Natural killer cell (primary cell): ENCODE results near the gene GALNT10. TPM values are rescaled to one million over a fixed set of nuclear protein-coding genes. Genes with fewer than 3 reads are reported as not detected.
"Not testable (repeated sequence)": the region's sequence is repeated elsewhere in the genome, so short reads cannot be mapped to it uniquely, and the experiment has no call there.

ENCODE experiments used
- ATAC-seq, 3 donors: fragments of 150-1000 bp in 2 of 3; fragments of 200-7000 bp in 1 of 3; cut with Tn5 transposase; 1 replicate in 1 of 3; 2 replicates in 2 of 3; pipeline ENCODE4 v1.10.0; 2021; ENCODE audit warnings: mild to moderate bottlenecking in 2 of 3, moderate library complexity in 2 of 3
- DNase-seq, 2 donors: peaks; one replicate each; pipeline versions ENCODE4 v3.0.0 to v3.0.0-alpha.2; 2013 to 2021; ENCODE audit warnings: mixed read lengths in 1 of 2
- H3K27ac ChIP-seq: one replicate; pipeline ENCODE4 v1.5.1; 2013; ENCODE audit warnings: mild to moderate bottlenecking, low read length
- H3K27me3 ChIP-seq: one replicate; pipeline ENCODE4 v1.6.1; 2013; ENCODE audit warnings: low read length; ENCODE audit not compliant: control insufficient read depth, insufficient read depth
- H3K36me3 ChIP-seq: one replicate; pipeline ENCODE4 v1.6.1; 2013; ENCODE audit warnings: low read length; ENCODE audit not compliant: control insufficient read depth, insufficient read depth
- H3K4me1 ChIP-seq: one replicate; pipeline ENCODE4 v1.6.1; 2013; ENCODE audit warnings: low read length; ENCODE audit not compliant: control insufficient read depth, insufficient read depth
- H3K4me3 ChIP-seq: one replicate; pipeline ENCODE4 v1.5.1; 2013; ENCODE audit warnings: low read length
- H3K9me3 ChIP-seq: one replicate; pipeline ENCODE4 v1.6.1; 2013; ENCODE audit warnings: low read length; ENCODE audit not compliant: control insufficient read depth, insufficient read depth
- H3K27ac Mint-ChIP-seq, 2 donors: one replicate each; pipeline ENCODE4 v1.8.0; 2022; ENCODE audit warnings: mild to moderate bottlenecking in 2 of 2, mixed read lengths in 2 of 2, moderate library complexity in 1 of 2
- H3K27me3 Mint-ChIP-seq, 2 donors: one replicate each; pipeline ENCODE4 v1.8.0; 2022; ENCODE audit warnings: low read depth in 2 of 2, mixed read lengths in 2 of 2
- H3K36me3 Mint-ChIP-seq: one replicate; pipeline ENCODE4 v1.8.0; 2022; ENCODE audit warnings: mixed read lengths
- H3K4me1 Mint-ChIP-seq, 2 donors: one replicate each; pipeline ENCODE4 v1.8.0; 2022; ENCODE audit warnings: mixed read lengths in 2 of 2
- H3K4me3 Mint-ChIP-seq: one replicate; pipeline ENCODE4 v1.8.0; 2022; ENCODE audit warnings: mild to moderate bottlenecking, moderate library complexity, mixed read lengths
- H3K9me3 Mint-ChIP-seq, 2 donors: one replicate each; pipeline ENCODE4 v1.8.0; 2022; ENCODE audit warnings: mixed read lengths in 2 of 2
- CTCF ChIP-seq: fragments of 200-600 bp; IDR thresholded peaks from one replicate; pipeline ENCODE4 v1.8.0; 2022; ENCODE audit warnings: antibody characterized with exemption
- WGBS: methylation state at CpG from one replicate; pipeline ENCODE4 v1.1.7; 2013; ENCODE audit warnings: missing lambda C conversion rate; ENCODE audit not compliant: insufficient coverage; 5-methylcytosine and 5-hydroxymethylcytosine counted together
- intact Hi-C: fragments of 100-400 bp; cut with micrococcal nuclease; formaldehyde crosslinking; loops from one replicate; pipeline ENCODE4 v1.14.2; 2022
- total RNA-seq, 4 donors: library from RNA; stranded (reverse); fragments of 120-200 nt in 1 of 4; gene quantifications; one replicate each; pipeline versions ENCODE4 v1.2.3 to v1.2.4, GENCODE V29; 2013 to 2022

The GALNT10 gene
- total RNA-seq, 3 donors from 2014 or later (not counting 1 experiment from before 2014, with no cell fraction given), result 77.0 to 92.6 (median 77.6) TPM

GRCh38 chr5:154356958-154357357, 166.4 kb downstream of the GALNT10 start:
- intact Hi-C loops, result no loop called here

GRCh38 chr5:154358516-154359220, 168.1 kb downstream of the GALNT10 start:
- Histone ChIP-seq H3K4me1 (no peaks in the 10 kb centered on the region), H3K9me3 (no peaks in the 10 kb centered on the region), H3K4me3 (no peak overlapping the region), H3K36me3 (no peaks in the 10 kb centered on the region), H3K27ac (no peak overlapping the region), H3K27me3 (no peaks in the 10 kb centered on the region)
- H3K4me3 Mint-ChIP-seq, result no peak overlapping the region
- WGBS, result 87% methylated on average over 11 of the region's 11 CpGs
- H3K27ac Mint-ChIP-seq, result peak overlapping the region in 1 of 2 donors; percentile 11
- H3K36me3 Mint-ChIP-seq, result no peaks in the 10 kb centered on the region
- ATAC-seq (no peak), DNase-seq (no peak)
- H3K27me3 Mint-ChIP-seq, result no peaks in the 10 kb centered on the region
- intact Hi-C loops, result no loop called here
- no peak for TF ChIP-seq CTCF
- H3K9me3 Mint-ChIP-seq, result no peaks in the 10 kb centered on the region
- H3K4me1 Mint-ChIP-seq, result peaks cover 30 to 39% of the 10 kb centered on the region in 2 donors

More at GRCh38 chr5:154356958-154357357, 166.4 kb downstream of the GALNT10 start:
- no peaks in the 10 kb centered on the region for H3K9me3 ChIP-seq
- H3K4me3 ChIP-seq, result no peak overlapping the region
- no peak overlapping the region for H3K27ac ChIP-seq
- H3K36me3 ChIP-seq, result no peaks in the 10 kb centered on the region
- no peak for TF ChIP-seq CTCF
- H3K4me3 Mint-ChIP-seq, result no peak overlapping the region
- H3K4me1 Mint-ChIP-seq, result peaks cover 38 to 54% of the 10 kb centered on the region in 2 donors
- H3K9me3 Mint-ChIP-seq, result no peaks in the 10 kb centered on the region
- H3K27ac Mint-ChIP-seq, result no peak overlapping the region
- no peaks in the 10 kb centered on the region for H3K27me3 ChIP-seq
- H3K27me3 Mint-ChIP-seq, result no peaks in the 10 kb centered on the region
- peaks cover 2% of the 10 kb centered on the region for H3K4me1 ChIP-seq
- DNase-seq (no peak), ATAC-seq (no peak)
- no peaks in the 10 kb centered on the region for H3K36me3 Mint-ChIP-seq
- 94% methylated on average over 3 of the region's 3 CpGs for WGBS

DNA sequence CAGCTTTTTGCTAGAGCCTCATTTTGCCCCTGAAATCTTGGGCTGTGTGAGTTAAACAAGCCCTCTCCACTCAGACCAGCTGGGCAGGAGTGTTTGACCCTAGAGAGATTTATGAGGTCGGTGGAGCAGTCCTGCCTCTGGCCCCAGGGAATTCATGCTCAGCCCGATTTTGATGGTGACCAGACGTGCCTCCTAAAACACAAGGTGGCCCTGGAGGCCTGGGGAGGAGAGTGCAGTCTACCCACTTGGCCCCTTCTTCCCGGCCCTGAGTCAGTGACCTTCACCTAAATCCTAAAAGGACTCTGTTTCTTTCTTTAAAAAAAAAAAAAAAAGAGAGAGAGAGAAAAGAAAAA, 168.7 kb downstream of the GALNT10 start:
- H3K27ac Mint-ChIP-seq, result peak overlapping the region in 1 of 2 donors; percentile 11
- H3K4me3 Mint-ChIP-seq, result no peak overlapping the region
- no peaks in the 10 kb centered on the region for H3K36me3 Mint-ChIP-seq

DNA sequence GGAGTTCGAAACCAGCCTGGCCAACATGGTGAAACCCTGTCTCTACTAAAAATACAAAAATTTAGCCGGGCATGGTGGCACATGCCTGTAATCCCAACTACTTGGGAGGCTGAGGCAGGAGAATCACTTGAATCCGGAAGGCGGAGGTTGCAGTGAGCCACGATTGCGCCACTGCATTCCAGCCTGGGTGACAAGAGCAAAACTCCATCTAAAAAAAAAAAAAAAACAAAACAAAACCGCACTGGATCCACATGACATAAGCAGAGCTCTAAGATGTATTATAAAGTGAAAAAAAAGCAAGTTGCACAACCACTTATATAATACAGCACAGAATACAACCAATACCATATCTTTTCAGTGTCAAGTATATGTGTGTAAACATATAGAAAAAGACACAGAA, 169.7 kb downstream of the GALNT10 start:
- H3K9me3 Mint-ChIP-seq, H3K9me3 ChIP-seq, H3K27ac Mint-ChIP-seq, H3K4me3 ChIP-seq, DNase-seq, H3K4me3 Mint-ChIP-seq, H3K4me1 ChIP-seq, H3K27ac ChIP-seq, H3K36me3 ChIP-seq, ATAC-seq, intact Hi-C loops, H3K27me3 Mint-ChIP-seq, H3K27me3 ChIP-seq, H3K36me3 Mint-ChIP-seq: not testable (repeated sequence)
- 99% methylated on average over 6 of the region's 7 CpGs for WGBS
- H3K4me1 Mint-ChIP-seq, result peaks cover 36 to 41% of the 10 kb centered on the region in 2 donors

More for the DNA sequence above, 168.7 kb downstream of the GALNT10 start:
- Histone ChIP-seq H3K4me1 (no peaks in the 10 kb centered on the region), H3K36me3 (no peaks in the 10 kb centered on the region), H3K27ac (no peak overlapping the region), H3K27me3 (no peaks in the 10 kb centered on the region), H3K4me3 (no peak overlapping the region), H3K9me3 (no peaks in the 10 kb centered on the region)
- Mint-ChIP-seq H3K9me3 (no peaks in the 10 kb centered on the region), H3K4me1 (peaks cover 30 to 39% of the 10 kb centered on the region in 2 donors), H3K27me3 (no peaks in the 10 kb centered on the region)
- no peak for ATAC-seq
- WGBS, result 83% methylated on average over 3 of the region's 4 CpGs
- TF ChIP-seq CTCF, result no peak
- no peak for DNase-seq
- intact Hi-C loops, result no loop called here
